MCF 10A (cell line): Measurements from ENCODE around the gene LYSMD2. TPM values are rescaled to one million over a fixed set of nuclear protein-coding genes. Genes with fewer than 3 reads are reported as not detected.

ENCODE experiments used
- BruUV-seq: library from RNA; stranded (reverse); fragments of 400-500 nt; replicated peaks from 2 replicates; lab custom pipeline; 2021; lab: Mats Ljungman, UMichigan
- CTCF ChIA-PET: fragments of 300-600 bp; sonication (Branson Sonifier 250); formaldehyde crosslinking; extraction: SDS; loops from one replicate; lab custom pipeline; 2021; ENCODE audit warnings: antibody characterized with exemption, inconsistent platforms; lab: Yijun Ruan, JAX
- POLR2A ChIA-PET: fragments of 300-600, 350-650 bp; sonication (Branson Sonifier 250); formaldehyde crosslinking; extraction: SDS; loops from one replicate; lab custom pipeline; 2020; ENCODE audit warnings: antibody characterized with exemption, inconsistent platforms; lab: Yijun Ruan, JAX
- DNase-seq: peaks from one replicate; pipeline ENCODE4 v3.0.0-alpha.2; 2018; ENCODE audit not compliant: unreplicated experiment
- H3K27ac Mint-ChIP-seq: one replicate; pipeline ENCODE4 v1.8.0; 2022; ENCODE audit warnings: mild to moderate bottlenecking, low read depth, mixed read lengths; ENCODE audit not compliant: unreplicated experiment
- H3K27me3 Mint-ChIP-seq: one replicate; pipeline ENCODE4 v1.8.0; 2022; ENCODE audit warnings: mixed read lengths; ENCODE audit not compliant: insufficient read depth, unreplicated experiment
- H3K36me3 Mint-ChIP-seq: one replicate; pipeline ENCODE4 v1.8.0; 2022; ENCODE audit warnings: mild to moderate bottlenecking, moderate library complexity, mixed read lengths; ENCODE audit not compliant: insufficient read depth, unreplicated experiment
- H3K4me1 Mint-ChIP-seq: one replicate; pipeline ENCODE4 v1.8.0; 2022; ENCODE audit warnings: mixed read lengths; ENCODE audit not compliant: insufficient read depth, unreplicated experiment
- H3K4me3 Mint-ChIP-seq: one replicate; pipeline ENCODE4 v1.8.0; 2022; ENCODE audit warnings: mild to moderate bottlenecking, moderate library complexity, mixed read lengths; ENCODE audit not compliant: unreplicated experiment
- H3K9me3 Mint-ChIP-seq: one replicate; pipeline ENCODE4 v1.8.0; 2022; ENCODE audit warnings: mixed read lengths; ENCODE audit not compliant: unreplicated experiment
- intact Hi-C: fragments of 100-400 bp; cut with micrococcal nuclease; formaldehyde crosslinking; loops from 2 replicates; pipeline ENCODE4 v1.14.1; 2022
- total RNA-seq: library from RNA; stranded (reverse); gene quantifications from 2 replicates; pipeline ENCODE4 v1.2.3, GENCODE V29; 2022
- TF ChIP-seq, protein P1 (sequence below): fragments of 200-600 bp; IDR thresholded peaks from one replicate; pipeline ENCODE4 v1.8.0; 2022; ENCODE audit warnings: antibody characterized with exemption, mild to moderate bottlenecking; ENCODE audit not compliant: unreplicated experiment

LYSMD2 gene
- total RNA-seq, 1 experiment from 2014 or later: 14.3 TPM

DNA sequence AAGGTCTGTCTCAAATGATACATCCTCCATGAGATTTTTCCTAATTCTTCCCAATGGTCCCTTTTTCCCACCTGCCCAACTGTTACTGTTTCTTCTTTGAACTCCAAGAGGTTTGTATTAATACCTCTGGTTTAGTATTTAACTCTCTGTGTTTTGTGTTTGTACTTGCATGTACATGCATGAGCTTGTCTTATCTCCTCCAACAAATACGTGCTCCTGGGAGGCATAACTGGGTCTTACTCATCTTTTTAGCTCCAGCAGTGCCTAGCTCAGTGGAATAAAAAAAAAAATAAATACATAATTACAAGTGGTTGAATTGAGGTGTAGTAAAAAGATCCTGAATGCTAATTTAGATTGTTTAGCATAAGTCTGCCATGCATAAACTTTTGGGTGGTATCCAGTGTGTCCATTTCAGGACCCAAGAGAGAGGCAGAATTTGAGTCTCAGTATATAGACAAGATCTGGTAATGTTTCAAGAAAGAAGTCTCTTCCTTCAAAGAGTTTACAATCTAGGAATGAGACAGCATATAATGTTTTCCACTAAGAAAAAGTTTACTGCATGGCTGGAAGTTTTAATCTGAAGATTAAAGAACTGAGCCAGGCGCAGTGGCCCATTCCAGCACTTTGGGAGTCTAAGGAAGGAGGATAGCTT lies 1.7 kb upstream of the LYSMD2 start:
- TF ChIP-seq, protein P1, sequence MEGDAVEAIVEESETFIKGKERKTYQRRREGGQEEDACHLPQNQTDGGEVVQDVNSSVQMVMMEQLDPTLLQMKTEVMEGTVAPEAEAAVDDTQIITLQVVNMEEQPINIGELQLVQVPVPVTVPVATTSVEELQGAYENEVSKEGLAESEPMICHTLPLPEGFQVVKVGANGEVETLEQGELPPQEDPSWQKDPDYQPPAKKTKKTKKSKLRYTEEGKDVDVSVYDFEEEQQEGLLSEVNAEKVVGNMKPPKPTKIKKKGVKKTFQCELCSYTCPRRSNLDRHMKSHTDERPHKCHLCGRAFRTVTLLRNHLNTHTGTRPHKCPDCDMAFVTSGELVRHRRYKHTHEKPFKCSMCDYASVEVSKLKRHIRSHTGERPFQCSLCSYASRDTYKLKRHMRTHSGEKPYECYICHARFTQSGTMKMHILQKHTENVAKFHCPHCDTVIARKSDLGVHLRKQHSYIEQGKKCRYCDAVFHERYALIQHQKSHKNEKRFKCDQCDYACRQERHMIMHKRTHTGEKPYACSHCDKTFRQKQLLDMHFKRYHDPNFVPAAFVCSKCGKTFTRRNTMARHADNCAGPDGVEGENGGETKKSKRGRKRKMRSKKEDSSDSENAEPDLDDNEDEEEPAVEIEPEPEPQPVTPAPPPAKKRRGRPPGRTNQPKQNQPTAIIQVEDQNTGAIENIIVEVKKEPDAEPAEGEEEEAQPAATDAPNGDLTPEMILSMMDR: no peak
- Mint-ChIP-seq H3K4me1 (peaks cover 20% of the 10 kb centered on the region), H3K27me3 (peaks cover 1% of the 10 kb centered on the region), H3K27ac (peak overlapping the region; percentile 4), H3K9me3 (no peaks in the 10 kb centered on the region), H3K4me3 (peak overlapping the region; percentile 77), H3K36me3 (no peaks in the 10 kb centered on the region)
- ChIA-PET POLR2A (interaction anchor here (0.5 to 5.7 kb wide), 10 partner anchors 12 to 103 kb away, joined by 3 to 69 read pairs (median 8); partner anchors contain the start of gene TMOD2), CTCF (interaction anchor here (1.3 to 5.4 kb wide), 2 partner anchors 37 to 89 kb away, joined by 6 to 40 read pairs; no protein-coding TSS in a partner anchor)
- no TSS peak for BruUV-seq
- DNase-seq: peak; percentile 67
- intact Hi-C loops: no loop called here

DNA sequence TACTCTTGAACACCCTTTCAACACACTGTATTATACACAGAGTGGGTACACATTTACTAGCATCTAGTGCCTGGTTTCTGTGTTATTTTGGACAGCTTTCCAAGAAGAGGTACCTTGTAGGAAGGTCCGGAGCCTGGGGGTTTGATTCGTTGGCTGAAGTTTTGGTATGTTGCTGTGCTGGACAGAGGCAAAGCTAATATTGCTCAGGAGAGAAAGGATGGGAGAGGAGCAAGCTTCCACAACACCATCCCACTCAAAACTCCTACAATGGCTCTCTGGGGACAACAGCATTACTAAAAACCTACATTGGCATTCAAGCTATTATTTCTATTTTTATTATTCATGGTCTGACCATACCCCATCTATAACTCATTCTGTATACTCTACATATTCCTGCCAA lies 1.1 kb upstream of the LYSMD2 start:
- peak overlapping the region; percentile 77 for H3K4me3 Mint-ChIP-seq
- DNase-seq: no peak
- peak overlapping the region; percentile 4 for H3K27ac Mint-ChIP-seq
- no peaks in the 10 kb centered on the region for H3K9me3 Mint-ChIP-seq
- no peaks in the 10 kb centered on the region for H3K27me3 Mint-ChIP-seq
- ChIA-PET POLR2A (interaction anchor here (0.5 to 5.7 kb wide), 13 partner anchors 12 to 116 kb away, joined by 3 to 69 read pairs (median 6); partner anchors contain the start of genes DMXL2 and TMOD2), CTCF (interaction anchor here (0.5 to 5.4 kb wide), 4 partner anchors 37 to 340 kb away, joined by 3 to 40 read pairs (median 5); no protein-coding TSS in a partner anchor)
- TF ChIP-seq, protein P1: no peak
- H3K4me1 Mint-ChIP-seq: peaks cover 20% of the 10 kb centered on the region
- no TSS peak for BruUV-seq
- intact Hi-C loops: no loop called here
- H3K36me3 Mint-ChIP-seq: no peaks in the 10 kb centered on the region

DNA sequence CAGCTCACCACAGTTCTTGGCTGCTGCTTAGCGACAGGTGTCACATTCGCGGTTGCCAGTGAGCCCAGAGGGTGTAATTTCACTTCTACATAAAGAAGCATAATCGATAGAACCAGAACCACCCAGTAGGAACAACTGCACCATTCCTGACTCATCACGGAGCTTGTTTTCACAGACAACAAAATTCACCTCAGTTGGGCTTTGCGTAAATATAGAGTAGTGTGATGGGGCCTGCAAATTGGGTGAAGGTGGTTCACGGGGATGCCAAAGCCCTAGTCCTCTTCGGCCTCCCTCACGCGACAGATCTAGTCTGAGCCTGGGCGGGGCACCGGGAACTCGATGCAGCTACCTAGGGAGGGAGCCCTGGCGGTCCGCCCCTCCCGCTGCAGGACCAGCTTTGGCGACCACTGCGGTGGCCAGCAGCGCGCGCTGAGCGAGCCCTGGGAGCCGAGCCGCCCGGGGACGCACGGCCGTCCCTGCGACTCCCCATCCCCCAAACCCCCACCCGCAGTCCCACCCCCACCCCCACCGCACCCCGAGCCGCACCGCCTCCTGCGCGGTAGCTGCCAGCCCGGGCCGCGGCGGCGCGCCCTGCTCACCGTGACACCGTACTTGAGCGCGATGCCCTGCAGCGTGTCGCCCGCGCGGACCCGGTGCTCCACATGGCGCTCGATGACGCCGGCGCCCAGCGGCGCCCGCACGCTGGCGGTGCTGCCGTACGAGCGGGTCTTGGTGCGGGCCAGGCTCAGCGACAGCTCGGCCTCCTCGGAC lies 519 bp downstream of the LYSMD2 start:
- Mint-ChIP-seq H3K4me3 (peak overlapping the region; percentile 77), H3K27me3 (no peaks in the 10 kb centered on the region), H3K9me3 (no peaks in the 10 kb centered on the region), H3K4me1 (peaks cover 23% of the 10 kb centered on the region), H3K36me3 (no peaks in the 10 kb centered on the region), H3K27ac (peak overlapping the region; percentile 39)
- no TSS peak for BruUV-seq
- peak; percentile 56 for DNase-seq
- ChIA-PET POLR2A (interaction anchor here (0.6 to 5.7 kb wide), 18 partner anchors 8 to 416 kb away, joined by 3 to 69 read pairs (median 6); partner anchors contain the start of genes DMXL2, TMOD2 and TMOD3), CTCF (interaction anchor here (0.6 to 5.4 kb wide), 6 partner anchors 33 to 294 kb away, joined by 3 to 40 read pairs (median 3); no protein-coding TSS in a partner anchor)
- intact Hi-C loops: no loop called here
- TF ChIP-seq, protein P1: no peak
